ENCODE data around the gene GSG1L. TPM values are rescaled to one million over a fixed set of nuclear protein-coding genes. Genes with fewer than 3 reads are reported as not detected.
A peak's percentile ranks its signal among the peaks of the same experiment; 100 is the strongest.

GSG1L gene
- total RNA-seq (2021) (not detected in 2 replicates), Bru-seq, nascent RNA (percentile 7 among the genes with signal in this experiment), BruChase-seq, experiment 1, labeled RNA remaining after a 2-hour chase (percentile 18 among the genes with signal in this experiment), BruChase-seq, experiment 2, labeled RNA remaining after a 6-hour chase (percentile 3 among the genes with signal in this experiment)
- long read RNA-seq, result 0 reads

GRCh38 chr16:28063591-28064061 is at the start of gene GSG1L:
GSG1L (minus strand) TSS chr16:28063714; CDS start chr16:28063424, 290 bp downstream.
- no peak for DNase-seq
- no peaks in the 10 kb centered on the region for H3K9me3 ChIP-seq (ENCODE audit: insufficient read depth, low read depth)
- H3K36me3 ChIP-seq (ENCODE audit: low read depth), result no peaks in the 10 kb centered on the region
- BruUV-seq (replicated peaks), result no TSS peak
- TF ChIP-seq, protein P1, sequence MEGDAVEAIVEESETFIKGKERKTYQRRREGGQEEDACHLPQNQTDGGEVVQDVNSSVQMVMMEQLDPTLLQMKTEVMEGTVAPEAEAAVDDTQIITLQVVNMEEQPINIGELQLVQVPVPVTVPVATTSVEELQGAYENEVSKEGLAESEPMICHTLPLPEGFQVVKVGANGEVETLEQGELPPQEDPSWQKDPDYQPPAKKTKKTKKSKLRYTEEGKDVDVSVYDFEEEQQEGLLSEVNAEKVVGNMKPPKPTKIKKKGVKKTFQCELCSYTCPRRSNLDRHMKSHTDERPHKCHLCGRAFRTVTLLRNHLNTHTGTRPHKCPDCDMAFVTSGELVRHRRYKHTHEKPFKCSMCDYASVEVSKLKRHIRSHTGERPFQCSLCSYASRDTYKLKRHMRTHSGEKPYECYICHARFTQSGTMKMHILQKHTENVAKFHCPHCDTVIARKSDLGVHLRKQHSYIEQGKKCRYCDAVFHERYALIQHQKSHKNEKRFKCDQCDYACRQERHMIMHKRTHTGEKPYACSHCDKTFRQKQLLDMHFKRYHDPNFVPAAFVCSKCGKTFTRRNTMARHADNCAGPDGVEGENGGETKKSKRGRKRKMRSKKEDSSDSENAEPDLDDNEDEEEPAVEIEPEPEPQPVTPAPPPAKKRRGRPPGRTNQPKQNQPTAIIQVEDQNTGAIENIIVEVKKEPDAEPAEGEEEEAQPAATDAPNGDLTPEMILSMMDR (conservative IDR thresholded peaks at IDR 0.05), result no peak
- H4K20me1 ChIP-seq (ENCODE audit: insufficient read depth), result no peaks in the 10 kb centered on the region
- CTCF ChIA-PET, result no interaction called here
- POLR2A ChIA-PET (ENCODE audit: unreplicated experiment), result no interaction called here
- no peaks in the 10 kb centered on the region for H3K4me1 ChIP-seq (replicated peaks; ENCODE audit: insufficient read depth)
- no peak within 1 kb of the TSS for H3K27ac ChIP-seq
- H3K27me3 ChIP-seq (ENCODE audit: insufficient read depth, low read depth), result peaks cover 56% of the 10 kb centered on the region
- intact Hi-C loops (cut with micrococcal nuclease; ENCODE audit: unreplicated experiment), result no loop called here
- no peaks in the 10 kb centered on the region for H3K9me2 ChIP-seq (ENCODE audit: insufficient read depth)
- no peaks in the 10 kb centered on the region for H3K79me2 ChIP-seq (ENCODE audit: low read depth)
- no peaks in the 10 kb centered on the region for H3F3A ChIP-seq (ENCODE audit: insufficient read depth, low read depth)
- no peak within 1 kb of the TSS for H3K4me3 ChIP-seq
- no peak within 1 kb of the TSS for H2AFZ ChIP-seq
- H3K4me2 ChIP-seq, result no peak within 1 kb of the TSS

DNA sequence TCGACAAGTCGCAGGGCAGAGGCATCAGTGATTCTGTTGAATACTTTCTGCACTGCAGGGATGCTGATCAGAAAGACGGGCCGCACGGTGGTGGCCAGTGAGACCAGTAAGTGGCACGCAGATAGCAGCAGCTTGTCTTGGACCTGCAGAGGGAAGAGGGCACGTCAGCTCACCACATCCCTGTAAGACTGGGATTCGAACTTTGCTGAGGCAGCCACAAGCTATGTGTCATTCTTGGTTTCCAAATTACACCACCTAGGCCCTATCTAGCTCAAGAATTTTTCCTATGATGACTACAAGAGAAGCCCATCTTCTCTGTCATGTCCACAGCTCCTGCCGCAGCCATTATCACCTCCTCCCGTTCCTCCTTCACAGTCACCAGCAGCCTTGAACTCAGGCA is 49.4 kb upstream of the GSG1L start:
- Histone ChIP-seq H2AFZ (no peak overlapping the region), H3K4me1 (replicated peaks; ENCODE audit: insufficient read depth) (no peaks in the 10 kb centered on the region), H3K9me2 (ENCODE audit: insufficient read depth) (no peaks in the 10 kb centered on the region), H4K20me1 (ENCODE audit: insufficient read depth) (no peaks in the 10 kb centered on the region; the same call in 1 of the 2 replicates), H3K4me2 (no peak overlapping the region), H3K36me3 (ENCODE audit: low read depth) (peaks cover 25% of the 10 kb centered on the region), H3F3A (ENCODE audit: insufficient read depth, low read depth) (peaks cover 5% of the 10 kb centered on the region; the same call in 1 of the 2 replicates), H3K4me3 (no peak overlapping the region), H3K79me2 (ENCODE audit: low read depth) (no peaks in the 10 kb centered on the region), H3K27ac (no peak overlapping the region), H3K27me3 (ENCODE audit: insufficient read depth, low read depth) (no peaks in the 10 kb centered on the region), H3K9me3 (ENCODE audit: insufficient read depth, low read depth) (no peaks in the 10 kb centered on the region)
- ChIA-PET POLR2A (ENCODE audit: unreplicated experiment) (no interaction called here), CTCF (interaction anchor here (0.5 kb wide), 1 partner anchor 164 kb away, joined by 4 read pairs; no protein-coding TSS in a partner anchor)
- no peak for DNase-seq
- no peak for TF ChIP-seq EZH2 (IDR thresholded peaks at IDR 0.05; ENCODE audit: low read depth)
- TF ChIP-seq, protein P1 (conservative IDR thresholded peaks at IDR 0.05), result no peak
- no TSS peak for BruUV-seq (replicated peaks)
- intact Hi-C loops (cut with micrococcal nuclease; ENCODE audit: unreplicated experiment), result loop anchor here (5.0 kb wide), 1 partner anchor 49 kb away; no protein-coding TSS in a partner anchor

GRCh38 chr16:28110977-28111376 is 47.5 kb upstream of the GSG1L start:
- Histone ChIP-seq H2AFZ (no peak overlapping the region), H3K9me2 (ENCODE audit: insufficient read depth) (no peaks in the 10 kb centered on the region), H3K79me2 (ENCODE audit: low read depth) (no peaks in the 10 kb centered on the region), H3K36me3 (ENCODE audit: low read depth) (peaks cover 29% of the 10 kb centered on the region), H3K4me3 (no peak overlapping the region), H4K20me1 (ENCODE audit: insufficient read depth) (no peaks in the 10 kb centered on the region; the same call in 1 of the 2 replicates), H3K27ac (no peak overlapping the region), H3K9me3 (ENCODE audit: insufficient read depth, low read depth) (no peaks in the 10 kb centered on the region), H3K27me3 (ENCODE audit: insufficient read depth, low read depth) (no peaks in the 10 kb centered on the region), H3F3A (ENCODE audit: insufficient read depth, low read depth) (peaks cover 3% of the 10 kb centered on the region; the same call in 1 of the 2 replicates), H3K4me2 (no peak overlapping the region), H3K4me1 (replicated peaks; ENCODE audit: insufficient read depth) (peaks cover 11% of the 10 kb centered on the region)
- intact Hi-C loops (cut with micrococcal nuclease; ENCODE audit: unreplicated experiment), result loop anchor here (5.0 kb wide), 1 partner anchor 51 kb away; no protein-coding TSS in a partner anchor
- ChIA-PET CTCF (no interaction called here), POLR2A (ENCODE audit: unreplicated experiment) (no interaction called here)
- BruUV-seq (replicated peaks), result no TSS peak
- no peak for TF ChIP-seq EZH2 (IDR thresholded peaks at IDR 0.05; ENCODE audit: low read depth)
- TF ChIP-seq, protein P1 (conservative IDR thresholded peaks at IDR 0.05), result no peak
- DNase-seq, result no peak

All from PC-9 (cell line).